ENCODE data around the gene NRN1L.

Gene NRN1L

DNA sequence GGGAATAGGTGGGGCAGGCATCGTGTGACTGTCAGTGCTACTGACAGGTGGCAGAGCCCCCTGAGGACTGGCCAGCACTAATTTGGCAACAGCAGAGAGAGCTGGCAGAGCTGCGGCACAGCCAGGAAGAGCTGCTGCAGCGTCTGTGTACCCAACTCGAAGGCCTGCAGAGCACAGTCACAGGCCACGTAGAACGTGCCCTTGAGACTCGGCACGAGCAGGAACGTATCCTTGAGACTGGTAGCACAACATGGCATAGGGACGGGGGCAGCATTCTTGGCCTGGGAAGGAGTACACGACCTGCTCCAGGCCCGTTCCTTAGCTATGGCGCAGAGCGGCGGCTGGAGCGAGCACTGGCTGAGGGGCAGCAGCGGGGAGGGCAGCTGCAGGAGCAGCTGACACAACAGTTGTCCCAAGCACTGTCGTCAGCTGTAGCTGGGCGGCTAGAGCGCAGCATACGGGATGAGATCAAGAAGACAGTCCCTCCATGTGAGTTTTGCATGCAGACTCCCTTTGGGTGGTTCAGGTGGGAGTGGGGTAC, 3.0 kb upstream of the NRN1L start:
- peaks cover 96% of the 10 kb centered on the region for H3K36me3 ChIP-seq (ENCODE audit: insufficient read depth, low read length)
- H3K79me2 ChIP-seq (ENCODE audit: insufficient read depth, low read length) = no peaks in the 10 kb centered on the region
- H3K9me3 ChIP-seq (ENCODE audit: low read length) = no peaks in the 10 kb centered on the region
- H3K4me1 ChIP-seq (ENCODE audit: insufficient read depth, low read length, severe bottlenecking) = no peaks in the 10 kb centered on the region
- H4K20me1 ChIP-seq (ENCODE audit: insufficient read depth, low read length) = no peaks in the 10 kb centered on the region
- H3K9me2 ChIP-seq (ENCODE audit: low read depth, low read length) = no peaks in the 10 kb centered on the region
- H3K27me3 ChIP-seq (ENCODE audit: insufficient read depth, low read length) = no peaks in the 10 kb centered on the region
- H3K9ac ChIP-seq (ENCODE audit: low read length) = no peak overlapping the region
- TF ChIP-seq CTCF (IDR thresholded peaks at IDR 0.05; ENCODE audit: low read length) = no peak
- no peak for TF ChIP-seq EZH2 (IDR thresholded peaks at IDR 0.05; ENCODE audit: borderline replicate concordance, low read length)
- H3K4me3 ChIP-seq (ENCODE audit: low read depth, low read length, poor library complexity, severe bottlenecking) = no peak overlapping the region
- no peak overlapping the region for H3K4me2 ChIP-seq (ENCODE audit: low read length)
- H2AFZ ChIP-seq (ENCODE audit: low read length) = no peak overlapping the region
- H3F3A ChIP-seq (ENCODE audit: insufficient read depth, low read length) = no peaks in the 10 kb centered on the region
- no peak overlapping the region for H3K27ac ChIP-seq (ENCODE audit: low read depth, low read length, poor library complexity, severe bottlenecking)

- no peak overlapping the region for H2AFZ ChIP-seq (ENCODE audit: low read length)
- no peaks in the 10 kb centered on the region for H3K27me3 ChIP-seq (ENCODE audit: insufficient read depth, low read length)
- no peaks in the 10 kb centered on the region for H4K20me1 ChIP-seq (ENCODE audit: insufficient read depth, low read length)
- no peak overlapping the region for H3K4me3 ChIP-seq (ENCODE audit: low read depth, low read length, poor library complexity, severe bottlenecking)
- H3K9me2 ChIP-seq (ENCODE audit: low read depth, low read length) = no peaks in the 10 kb centered on the region
- no peak overlapping the region for H3K27ac ChIP-seq (ENCODE audit: low read depth, low read length, poor library complexity, severe bottlenecking)
- no peaks in the 10 kb centered on the region for H3F3A ChIP-seq (ENCODE audit: insufficient read depth, low read length)
- H3K4me2 ChIP-seq (ENCODE audit: low read length) = no peak overlapping the region
- no peaks in the 10 kb centered on the region for H3K79me2 ChIP-seq (ENCODE audit: insufficient read depth, low read length)
- peaks cover 89% of the 10 kb centered on the region for H3K36me3 ChIP-seq (ENCODE audit: insufficient read depth, low read length)
- no peaks in the 10 kb centered on the region for H3K9me3 ChIP-seq (ENCODE audit: low read length)
- TF ChIP-seq CTCF (IDR thresholded peaks at IDR 0.05; ENCODE audit: low read length) (no peak), EZH2 (IDR thresholded peaks at IDR 0.05; ENCODE audit: borderline replicate concordance, low read length) (no peak)
- no peaks in the 10 kb centered on the region for H3K4me1 ChIP-seq (ENCODE audit: insufficient read depth, low read length, severe bottlenecking)
- no peak overlapping the region for H3K9ac ChIP-seq (ENCODE audit: low read length)
These were observed 2.1 kb upstream of the NRN1L start for GRCh38 chr16:67882374-67883145.

- Histone ChIP-seq H2AFZ (ENCODE audit: low read length) (no peak overlapping the region), H3F3A (ENCODE audit: insufficient read depth, low read length) (no peaks in the 10 kb centered on the region), H3K4me1 (ENCODE audit: insufficient read depth, low read length, severe bottlenecking) (no peaks in the 10 kb centered on the region), H3K36me3 (ENCODE audit: insufficient read depth, low read length) (peaks cover 82% of the 10 kb centered on the region), H3K4me2 (ENCODE audit: low read length) (no peak overlapping the region), H3K27me3 (ENCODE audit: insufficient read depth, low read length) (no peaks in the 10 kb centered on the region), H3K27ac (ENCODE audit: low read depth, low read length, poor library complexity, severe bottlenecking) (no peak overlapping the region), H3K9me3 (ENCODE audit: low read length) (no peaks in the 10 kb centered on the region), H3K79me2 (ENCODE audit: insufficient read depth, low read length) (no peaks in the 10 kb centered on the region), H3K9me2 (ENCODE audit: low read depth, low read length) (no peaks in the 10 kb centered on the region), H3K9ac (ENCODE audit: low read length) (no peak overlapping the region), H4K20me1 (ENCODE audit: insufficient read depth, low read length) (no peaks in the 10 kb centered on the region), H3K4me3 (ENCODE audit: low read depth, low read length, poor library complexity, severe bottlenecking) (no peak overlapping the region)
- TF ChIP-seq CTCF (IDR thresholded peaks at IDR 0.05; ENCODE audit: low read length) = no peak
- no peak for TF ChIP-seq EZH2 (IDR thresholded peaks at IDR 0.05; ENCODE audit: borderline replicate concordance, low read length)
These were observed 1.4 kb upstream of the NRN1L start for GRCh38 chr16:67883146-67883871.

All from OCI-LY1 (cell line).